ENCODE measurements around the gene MCAT.

DNA sequence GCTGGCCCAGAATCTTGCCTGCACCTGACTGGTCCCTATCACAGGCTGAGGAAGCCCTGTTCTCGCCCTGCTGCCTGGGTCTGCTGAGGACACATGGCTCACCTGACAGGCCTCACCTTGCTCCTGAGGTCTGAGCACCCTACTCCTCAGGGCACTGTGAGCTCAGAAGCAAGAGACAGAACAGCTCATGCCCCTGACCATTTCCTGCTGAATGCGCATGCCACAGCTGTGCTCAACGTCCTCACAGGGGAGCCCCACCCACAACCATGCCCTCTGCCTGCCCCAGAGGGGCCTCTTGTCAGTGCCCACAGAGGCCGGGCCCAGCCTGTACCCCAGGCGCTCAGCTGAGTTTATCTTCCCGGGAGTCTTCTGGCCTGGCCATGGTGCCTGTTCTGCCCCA lies 5.4 kb upstream of the MCAT start:
- TF ChIP-seq, protein P1, sequence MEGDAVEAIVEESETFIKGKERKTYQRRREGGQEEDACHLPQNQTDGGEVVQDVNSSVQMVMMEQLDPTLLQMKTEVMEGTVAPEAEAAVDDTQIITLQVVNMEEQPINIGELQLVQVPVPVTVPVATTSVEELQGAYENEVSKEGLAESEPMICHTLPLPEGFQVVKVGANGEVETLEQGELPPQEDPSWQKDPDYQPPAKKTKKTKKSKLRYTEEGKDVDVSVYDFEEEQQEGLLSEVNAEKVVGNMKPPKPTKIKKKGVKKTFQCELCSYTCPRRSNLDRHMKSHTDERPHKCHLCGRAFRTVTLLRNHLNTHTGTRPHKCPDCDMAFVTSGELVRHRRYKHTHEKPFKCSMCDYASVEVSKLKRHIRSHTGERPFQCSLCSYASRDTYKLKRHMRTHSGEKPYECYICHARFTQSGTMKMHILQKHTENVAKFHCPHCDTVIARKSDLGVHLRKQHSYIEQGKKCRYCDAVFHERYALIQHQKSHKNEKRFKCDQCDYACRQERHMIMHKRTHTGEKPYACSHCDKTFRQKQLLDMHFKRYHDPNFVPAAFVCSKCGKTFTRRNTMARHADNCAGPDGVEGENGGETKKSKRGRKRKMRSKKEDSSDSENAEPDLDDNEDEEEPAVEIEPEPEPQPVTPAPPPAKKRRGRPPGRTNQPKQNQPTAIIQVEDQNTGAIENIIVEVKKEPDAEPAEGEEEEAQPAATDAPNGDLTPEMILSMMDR (conservative IDR thresholded peaks at IDR 0.05) = no peak
- no peak for TF ChIP-seq ZFX (IDR thresholded peaks at IDR 0.05)

All from C4-2B (cell line).